ENCODE data around the gene NBEA.

DNA sequence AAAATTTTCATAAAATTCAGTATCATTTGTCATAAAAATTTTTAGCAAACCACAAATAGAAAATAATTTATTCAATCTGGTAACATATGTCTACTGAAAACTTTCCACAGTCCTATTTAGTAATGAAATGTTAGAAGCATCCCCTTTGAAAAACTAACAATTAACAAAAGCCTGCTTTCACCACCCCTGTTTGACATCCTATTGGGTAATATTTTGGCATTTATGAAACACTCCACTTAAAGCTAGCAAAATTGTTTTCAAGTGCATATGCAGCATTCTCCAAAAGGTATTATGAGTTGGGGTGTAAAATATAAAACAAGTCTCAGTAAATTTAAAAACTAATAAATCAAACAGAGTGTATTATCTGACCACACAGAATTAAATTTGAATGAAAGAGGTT, 189.4 kb downstream of the NBEA start:
- TF ChIP-seq CTCF (IDR thresholded peaks at IDR 0.05) (no peak), POLR2A (IDR thresholded peaks at IDR 0.05) (no peak), POLR2AphosphoS5 (IDR thresholded peaks at IDR 0.05; ENCODE audit: insufficient read depth in 1 of 2, low read depth in 1 of 2) (no peak)

Measured in vagina (tissue), 2 donors.